Measurements from ENCODE around the gene PHAX. TPM values are rescaled to one million over a fixed set of nuclear protein-coding genes. Genes with fewer than 3 reads are reported as not detected.
"Not testable (repeated sequence)": the region's sequence is repeated elsewhere in the genome, so short reads cannot be mapped to it uniquely, and the experiment has no call there.

PHAX gene
- 10 to 100 TPM; 30.3 to 34.8 TPM for total RNA-seq
- long read RNA-seq, full-length matches to known transcripts, result 17 of 21 reads
- long read RNA-seq, partial matches to known transcripts, result 1 of 21 reads
- long read RNA-seq, other reads (novel, unspliced or antisense), result 3 of 21 reads

GRCh38 chr5:126600631-126601511, at the start of gene PHAX:
Gene PHAX (plus strand): TSS chr5:126600947. CDS start chr5:126600963, 16 bp downstream.
- DNase-seq (peak; percentile 84), ATAC-seq (peak; percentile 98 to 99)
- intact Hi-C loops (cut with DNase I), result no loop called here

GRCh38 chr5:126552614-126553013, 48.1 kb upstream of the PHAX start:
- intact Hi-C loops (cut with DNase I), result no loop called here
- DNase-seq (no peak), ATAC-seq (no peak)

- ATAC-seq; intact Hi-C loops (cut with DNase I); DNase-seq: not testable (repeated sequence)
Measured at GRCh38 chr5:126555101-126555500, 45.6 kb upstream of the PHAX start.

GRCh38 chr5:126561908-126562307, 38.8 kb upstream of the PHAX start:
- no peak for ATAC-seq
- DNase-seq, result no peak
- intact Hi-C loops (cut with DNase I), result no loop called here

- intact Hi-C loops (cut with DNase I), result no loop called here
- DNase-seq (no peak), ATAC-seq (no peak)
Measured at GRCh38 chr5:126562823-126563222, 37.9 kb upstream of the PHAX start.

- intact Hi-C loops (cut with DNase I), result no loop called here
- no peak for DNase-seq
- no peak for ATAC-seq
Measured at GRCh38 chr5:126568206-126568755, 32.5 kb upstream of the PHAX start.

GRCh38 chr5:126575644-126576043, 25.1 kb upstream of the PHAX start:
- intact Hi-C loops (cut with DNase I), result no loop called here
- DNase-seq (no peak), ATAC-seq (no peak)

- DNase-seq, result no peak
- ATAC-seq, result no peak
Measured at GRCh38 chr5:126576974-126577373, 23.8 kb upstream of the PHAX start.

GRCh38 chr5:126577415-126577814, 23.3 kb upstream of the PHAX start:
- ATAC-seq (no peak), DNase-seq (no peak)
- intact Hi-C loops (cut with DNase I), result no loop called here

More at GRCh38 chr5:126576974-126577373, 23.8 kb upstream of the PHAX start:
- intact Hi-C loops (cut with DNase I), result no loop called here

- no peak for ATAC-seq
- no peak for DNase-seq
- intact Hi-C loops (cut with DNase I), result no loop called here
Measured at GRCh38 chr5:126579716-126580115, 21.0 kb upstream of the PHAX start.

- no peak for DNase-seq
- ATAC-seq, result no peak
- intact Hi-C loops (cut with DNase I), result no loop called here
Measured at GRCh38 chr5:126583761-126584160, 17.0 kb upstream of the PHAX start.

GRCh38 chr5:126587551-126588390, 13.0 kb upstream of the PHAX start:
- DNase-seq (no peak), ATAC-seq (no peak)
- intact Hi-C loops (cut with DNase I), result no loop called here

- ATAC-seq, result no peak
- intact Hi-C loops (cut with DNase I), result no loop called here
- no peak for DNase-seq
Measured at GRCh38 chr5:126589536-126590297, 11.0 kb upstream of the PHAX start.

- intact Hi-C loops (cut with DNase I), result no loop called here
- DNase-seq (no peak), ATAC-seq (no peak)
Measured at GRCh38 chr5:126591549-126591948, 9.2 kb upstream of the PHAX start.

- ATAC-seq (peak; percentile 96 to 97), DNase-seq (peak; percentile 94)
- intact Hi-C loops (cut with DNase I), result no loop called here
Measured at GRCh38 chr5:126594748-126595485, 5.8 kb upstream of the PHAX start, which contains the start of gene ALDH7A1. Gene ALDH7A1 (minus strand): TSS chr5:126595219. CDS start chr5:126595198, 21 bp downstream.

GRCh38 chr5:126595486-126596083, 5.2 kb upstream of the PHAX start:
- DNase-seq, result no peak
- intact Hi-C loops (cut with DNase I), result no loop called here
- no peak for ATAC-seq

GRCh38 chr5:126597156-126597555, 3.6 kb upstream of the PHAX start:
- intact Hi-C loops (cut with DNase I), result no loop called here
- DNase-seq, result no peak
- no peak for ATAC-seq

GRCh38 chr5:126599499-126599898, 1.2 kb upstream of the PHAX start:
- ATAC-seq (no peak), DNase-seq (no peak)
- intact Hi-C loops (cut with DNase I), result no loop called here
